ENCODE results near the gene PDE4D.
"Not testable (repeated sequence)": the region's sequence is repeated elsewhere in the genome, so short reads cannot be mapped to it uniquely, and the experiment has no call there.

PDE4D gene

DNA sequence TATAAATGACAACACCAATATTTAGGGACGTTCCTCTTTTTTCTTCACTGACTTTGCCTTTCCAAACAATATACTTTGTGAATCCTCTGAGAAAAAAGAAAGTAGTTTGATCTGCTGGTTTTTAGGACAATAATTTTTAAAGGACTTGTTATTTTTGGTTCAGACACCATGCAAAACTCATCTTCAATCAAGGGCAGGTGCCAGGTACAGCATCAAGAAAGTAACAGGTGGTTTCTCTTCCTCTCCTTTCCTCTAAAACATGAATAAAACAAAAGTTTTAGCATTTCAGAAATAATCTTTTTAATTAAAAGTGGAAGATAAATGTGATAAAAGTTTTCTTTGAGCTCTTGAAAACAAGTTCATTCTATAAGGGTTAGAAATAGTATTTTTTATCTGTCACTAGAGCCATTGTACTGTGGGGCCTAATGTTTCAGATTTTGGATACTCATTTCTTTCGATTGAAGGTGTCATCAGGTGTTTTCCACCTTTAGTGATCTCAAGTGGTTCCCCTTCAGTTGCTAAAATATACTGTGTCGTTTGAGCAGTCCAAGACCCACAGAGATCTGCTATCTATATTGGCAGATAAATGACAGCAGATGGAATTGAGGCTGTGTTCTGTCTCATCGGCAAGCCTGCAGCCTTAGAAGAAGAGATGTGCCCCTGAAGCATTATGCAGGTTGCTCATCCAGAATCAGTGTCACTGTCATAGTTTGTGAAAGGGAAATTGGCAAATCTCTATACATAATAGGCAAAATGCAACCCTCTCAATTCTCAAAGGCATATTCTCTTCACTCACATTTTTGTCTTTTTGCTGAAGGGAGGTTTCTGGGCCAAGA lies 499.7 kb downstream of the PDE4D start:
- TF ChIP-seq TAF1 (IDR thresholded peaks at IDR 0.05; ENCODE audit: borderline replicate concordance, low read depth, low read length) (no peak), POLR2AphosphoS5 (IDR thresholded peaks at IDR 0.05; ENCODE audit: low read depth, low read length) (no peak), POLR2A (IDR thresholded peaks at IDR 0.05; ENCODE audit: low read depth, low read length) (no peak)
- DNase-seq (ENCODE audit: insufficient read length): no peak
- FAIRE-seq: no peak

DNA sequence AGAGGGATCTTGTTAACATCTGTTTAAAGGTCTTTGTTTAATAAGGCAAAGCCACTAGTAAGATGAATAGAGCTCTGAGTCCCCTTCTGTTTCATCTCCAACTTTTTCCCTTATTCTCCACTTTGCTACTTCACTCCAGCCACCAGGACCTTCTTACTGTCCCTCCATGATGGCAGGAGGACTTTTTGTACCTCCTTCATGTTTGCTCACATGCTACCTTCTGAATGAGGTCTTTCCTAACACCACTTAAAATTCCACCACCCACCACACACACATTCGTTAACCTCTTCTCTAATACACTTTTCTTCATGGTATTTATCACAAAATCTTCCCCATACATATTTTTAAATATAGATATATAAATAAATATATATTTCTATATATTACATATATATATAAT lies 501.9 kb downstream of the PDE4D start:
- DNase-seq (ENCODE audit: insufficient read length) (no peak), FAIRE-seq (no peak)
- TF ChIP-seq POLR2A (IDR thresholded peaks at IDR 0.05; ENCODE audit: low read depth, low read length): no peak
- no peak for TF ChIP-seq TAF1 (IDR thresholded peaks at IDR 0.05; ENCODE audit: borderline replicate concordance, low read depth, low read length)
- TF ChIP-seq POLR2AphosphoS5 (IDR thresholded peaks at IDR 0.05; ENCODE audit: low read depth, low read length): no peak

DNA sequence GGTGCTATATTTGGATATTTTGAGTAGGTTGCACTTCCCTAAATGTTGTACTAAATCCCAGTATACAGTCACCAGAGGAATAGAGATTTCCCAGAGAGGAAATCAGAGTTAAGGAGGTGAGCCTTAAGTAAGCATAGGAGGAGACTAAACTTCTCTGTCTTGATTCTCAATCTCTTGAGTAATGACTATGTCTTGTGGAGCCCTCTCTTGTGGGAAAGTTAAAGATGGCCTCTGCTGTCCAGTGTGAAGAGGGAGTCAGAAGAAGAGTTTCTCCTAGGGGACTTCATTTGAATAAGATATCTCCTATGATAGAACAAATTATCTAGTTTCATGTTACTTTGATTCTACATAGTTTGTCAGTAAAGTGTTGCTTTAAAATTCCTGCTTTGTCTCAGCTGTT lies 502.5 kb downstream of the PDE4D start:
- TF ChIP-seq POLR2A (IDR thresholded peaks at IDR 0.05; ENCODE audit: low read depth, low read length) (no peak), TAF1 (IDR thresholded peaks at IDR 0.05; ENCODE audit: borderline replicate concordance, low read depth, low read length) (no peak), POLR2AphosphoS5 (IDR thresholded peaks at IDR 0.05; ENCODE audit: low read depth, low read length) (no peak)
- DNase-seq (ENCODE audit: insufficient read length) (no peak), FAIRE-seq (no peak)

- no peak for TF ChIP-seq POLR2AphosphoS5 (IDR thresholded peaks at IDR 0.05; ENCODE audit: low read depth, low read length)
- TF ChIP-seq POLR2A (IDR thresholded peaks at IDR 0.05; ENCODE audit: low read depth, low read length): no peak
- TF ChIP-seq TAF1 (IDR thresholded peaks at IDR 0.05; ENCODE audit: borderline replicate concordance, low read depth, low read length): no peak
- no peak for FAIRE-seq
- DNase-seq (ENCODE audit: insufficient read length): no peak
Measured at GRCh38 chr5:59390074-59390659, 503.4 kb downstream of the PDE4D start.

- FAIRE-seq (no peak), DNase-seq (ENCODE audit: insufficient read length) (no peak)
- TF ChIP-seq POLR2A (IDR thresholded peaks at IDR 0.05; ENCODE audit: low read depth, low read length): no peak
- no peak for TF ChIP-seq TAF1 (IDR thresholded peaks at IDR 0.05; ENCODE audit: borderline replicate concordance, low read depth, low read length)
- no peak for TF ChIP-seq POLR2AphosphoS5 (IDR thresholded peaks at IDR 0.05; ENCODE audit: low read depth, low read length)
Measured at GRCh38 chr5:59387127-59387526, 506.4 kb downstream of the PDE4D start.

- FAIRE-seq (no peak), DNase-seq (ENCODE audit: insufficient read length) (no peak)
- no peak for TF ChIP-seq POLR2A (IDR thresholded peaks at IDR 0.05; ENCODE audit: low read depth, low read length)
Measured at GRCh38 chr5:59385700-59386099, 507.8 kb downstream of the PDE4D start.

DNA sequence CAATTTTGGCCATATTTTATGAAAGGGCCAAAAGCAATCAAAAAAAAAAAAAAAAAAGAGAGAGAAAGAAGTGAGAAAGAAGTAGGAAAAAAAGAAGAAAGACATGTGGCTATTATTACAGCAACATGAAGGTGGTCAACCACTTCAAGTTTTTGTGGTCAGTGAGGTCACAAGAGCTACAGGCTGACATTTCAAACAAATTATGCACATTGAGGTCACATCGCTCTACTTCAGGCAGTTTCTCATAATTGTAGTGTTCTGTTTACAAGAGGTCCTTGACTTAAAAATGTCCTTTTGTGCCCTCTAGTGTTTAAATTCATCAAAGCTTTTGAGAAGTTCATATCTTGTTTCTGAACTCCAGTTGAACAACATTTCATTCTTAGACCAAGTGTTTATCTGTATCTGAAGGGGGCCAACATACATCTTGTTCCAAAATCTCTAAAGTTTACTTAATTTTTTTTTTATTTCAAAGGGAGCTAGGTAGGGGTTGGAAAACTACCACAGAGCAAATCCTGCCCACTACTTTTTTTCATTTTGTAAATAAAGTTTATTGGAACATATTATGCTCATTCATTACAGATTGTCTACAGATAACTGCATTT lies 513.1 kb downstream of the PDE4D start:
- TF ChIP-seq POLR2AphosphoS5 (IDR thresholded peaks at IDR 0.05; ENCODE audit: low read depth, low read length) (no peak), TAF1 (IDR thresholded peaks at IDR 0.05; ENCODE audit: borderline replicate concordance, low read depth, low read length) (no peak), POLR2A (IDR thresholded peaks at IDR 0.05; ENCODE audit: low read depth, low read length) (no peak)
- FAIRE-seq (peak; percentile 78), DNase-seq (ENCODE audit: insufficient read length) (no peak)

DNA sequence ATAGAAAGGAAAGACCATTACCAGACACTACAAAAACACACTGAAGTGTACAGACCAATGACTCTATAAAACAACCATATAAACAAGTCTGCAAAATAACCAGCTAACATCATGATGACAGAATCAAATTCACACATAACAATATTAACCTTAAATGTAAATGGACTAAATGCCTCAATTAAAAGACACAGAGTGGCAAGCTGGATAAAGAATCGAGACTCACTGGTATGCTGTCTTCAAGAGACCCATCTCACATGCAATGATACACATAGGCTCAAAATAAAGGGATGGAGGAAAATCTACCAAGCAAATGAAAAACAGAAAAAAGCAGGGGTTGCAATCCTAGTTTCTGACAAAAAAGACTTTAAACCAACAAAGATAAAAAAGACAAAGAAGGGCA lies 519.5 kb downstream of the PDE4D start:
- DNase-seq (ENCODE audit: insufficient read length); FAIRE-seq: not testable (repeated sequence)

- FAIRE-seq (no peak), DNase-seq (ENCODE audit: insufficient read length) (no peak)
- no peak for TF ChIP-seq TAF1 (IDR thresholded peaks at IDR 0.05; ENCODE audit: borderline replicate concordance, low read depth, low read length)
- TF ChIP-seq POLR2A (IDR thresholded peaks at IDR 0.05; ENCODE audit: low read depth, low read length): no peak
- no peak for TF ChIP-seq POLR2AphosphoS5 (IDR thresholded peaks at IDR 0.05; ENCODE audit: low read depth, low read length)
Measured at GRCh38 chr5:59371525-59372127, 521.9 kb downstream of the PDE4D start.

DNA sequence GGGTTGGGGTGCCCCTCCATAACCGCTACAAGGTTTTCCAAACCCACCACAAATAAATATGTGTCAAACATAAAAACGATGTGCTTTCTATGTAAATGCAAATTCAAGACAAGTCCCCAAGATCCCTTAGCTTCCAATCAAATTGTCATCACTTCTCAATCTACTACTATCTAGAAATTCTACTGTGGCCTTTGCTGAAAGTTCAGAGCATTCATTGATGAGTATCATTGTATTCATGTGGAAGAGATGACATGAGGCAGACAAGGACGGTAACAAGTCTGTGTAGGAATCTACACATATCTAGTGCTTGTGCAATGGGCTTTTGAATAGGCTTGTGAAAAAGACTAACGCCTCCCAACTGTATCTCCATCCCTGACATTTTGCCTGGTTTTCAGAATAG lies 524.6 kb downstream of the PDE4D start:
- TF ChIP-seq TAF1 (IDR thresholded peaks at IDR 0.05; ENCODE audit: borderline replicate concordance, low read depth, low read length) (no peak), POLR2A (IDR thresholded peaks at IDR 0.05; ENCODE audit: low read depth, low read length) (no peak), POLR2AphosphoS5 (IDR thresholded peaks at IDR 0.05; ENCODE audit: low read depth, low read length) (no peak)
- DNase-seq (ENCODE audit: insufficient read length): no peak
- no peak for FAIRE-seq

- TF ChIP-seq TAF1 (IDR thresholded peaks at IDR 0.05; ENCODE audit: borderline replicate concordance, low read depth, low read length) (no peak), POLR2A (IDR thresholded peaks at IDR 0.05; ENCODE audit: low read depth, low read length) (no peak), POLR2AphosphoS5 (IDR thresholded peaks at IDR 0.05; ENCODE audit: low read depth, low read length) (no peak)
- DNase-seq (ENCODE audit: insufficient read length): no peak
- peak; percentile 73 for FAIRE-seq
Measured at GRCh38 chr5:59367791-59368394, 525.6 kb downstream of the PDE4D start.
